Right ventricle myocardium superior (tissue), 1 donor: Measurements from ENCODE around the gene PTH2. TPM values are rescaled to one million over a fixed set of nuclear protein-coding genes. Genes with fewer than 3 reads are reported as not detected.
"Not testable (repeated sequence)": the region's sequence is repeated elsewhere in the genome, so short reads cannot be mapped to it uniquely, and the experiment has no call there.

ENCODE experiments used
- ATAC-seq: fragments of 200-7000 bp; cut with Tn5 transposase; one replicate; pipeline ENCODE4 v1.9.1; 2020; ENCODE audit warnings: mild to moderate bottlenecking; ENCODE audit not compliant: poor library complexity
- DNase-seq: peaks from one replicate; pipeline ENCODE4 v3.0.0-alpha.2; 2020
- intact Hi-C: fragments of 100-400 bp; cut with DNase I; formaldehyde crosslinking; loops from one replicate; pipeline ENCODE4 v1.11.2; 2022
- long read RNA-seq: library from polyadenylated mRNA; unstranded; transcript quantifications from one replicate; pipeline ENCODE4 v2.0.0, GENCODE V29; 2021
- total RNA-seq: library from RNA; stranded (reverse); fragmentation: NEBNext Ultra II Directional; extraction: Animal tissue kit (Norgen Biotek cat#: 25700); gene quantifications from one replicate; pipeline ENCODE4 v1.2.1, GENCODE V29; 2021
- donor health status: DM: no; HTN: yes; CAD: no; lungs with severe emphysema.

Gene PTH2
- not detected for total RNA-seq
- long read RNA-seq = 0 reads

DNA sequence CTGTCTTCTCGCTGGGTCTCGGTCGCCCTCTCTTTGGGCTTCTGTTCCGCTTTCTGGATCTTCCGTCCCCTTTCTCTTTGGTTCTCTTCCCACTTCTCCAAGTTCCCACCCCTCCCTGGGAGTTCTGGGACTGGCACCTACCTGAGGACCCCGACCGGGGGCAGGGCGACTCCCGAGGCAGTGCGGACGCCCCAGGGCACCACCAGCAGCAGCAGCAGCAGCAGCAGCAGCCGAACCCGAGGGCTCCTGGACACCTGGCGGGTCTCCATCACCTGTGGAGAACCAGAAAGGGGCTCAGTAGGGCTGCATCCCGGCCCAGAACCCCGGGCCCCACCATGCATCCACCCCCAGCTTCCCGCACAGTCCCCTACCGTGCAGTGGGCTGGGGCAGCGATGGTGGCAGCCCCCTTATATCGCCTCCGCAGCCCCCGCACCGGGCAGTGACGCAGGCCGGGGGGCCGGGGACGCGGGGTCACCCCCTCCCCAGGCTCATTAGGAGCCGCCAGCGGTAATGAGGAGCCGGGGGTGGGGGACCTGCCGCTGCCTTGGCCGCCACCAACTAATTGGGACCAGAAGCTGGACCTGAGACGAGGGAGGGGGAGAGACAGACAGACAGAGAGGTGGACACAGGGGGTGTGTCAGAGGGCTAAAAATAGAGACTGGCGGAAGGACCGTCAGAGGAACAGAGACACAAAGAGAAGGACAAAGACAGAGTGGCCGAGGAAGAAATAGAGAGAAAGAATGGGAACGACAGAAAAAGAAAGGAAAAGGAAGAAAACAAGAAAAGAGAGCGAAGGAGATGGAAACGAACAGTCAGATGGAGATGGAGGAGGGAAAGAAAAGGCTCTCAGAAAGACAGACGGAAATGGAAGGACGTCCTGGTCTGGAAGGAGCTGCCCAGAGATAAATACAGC is at the start of gene PTH2:
TSS of gene PTH2 (minus strand) at position 371 of the 914 bp plus-strand sequence. CDS start at position 269, 102 bp downstream.
- intact Hi-C loops = no loop called here
- DNase-seq (no peak), ATAC-seq (no peak)

GRCh38 chr19:49472936-49473335 is 49.7 kb upstream of the PTH2 start:
- ATAC-seq = no peak
- intact Hi-C loops = no loop called here
- DNase-seq = no peak

GRCh38 chr19:49470615-49470978 is 47.4 kb upstream of the PTH2 start:
- intact Hi-C loops = no loop called here
- DNase-seq = no peak
- ATAC-seq = no peak

DNA sequence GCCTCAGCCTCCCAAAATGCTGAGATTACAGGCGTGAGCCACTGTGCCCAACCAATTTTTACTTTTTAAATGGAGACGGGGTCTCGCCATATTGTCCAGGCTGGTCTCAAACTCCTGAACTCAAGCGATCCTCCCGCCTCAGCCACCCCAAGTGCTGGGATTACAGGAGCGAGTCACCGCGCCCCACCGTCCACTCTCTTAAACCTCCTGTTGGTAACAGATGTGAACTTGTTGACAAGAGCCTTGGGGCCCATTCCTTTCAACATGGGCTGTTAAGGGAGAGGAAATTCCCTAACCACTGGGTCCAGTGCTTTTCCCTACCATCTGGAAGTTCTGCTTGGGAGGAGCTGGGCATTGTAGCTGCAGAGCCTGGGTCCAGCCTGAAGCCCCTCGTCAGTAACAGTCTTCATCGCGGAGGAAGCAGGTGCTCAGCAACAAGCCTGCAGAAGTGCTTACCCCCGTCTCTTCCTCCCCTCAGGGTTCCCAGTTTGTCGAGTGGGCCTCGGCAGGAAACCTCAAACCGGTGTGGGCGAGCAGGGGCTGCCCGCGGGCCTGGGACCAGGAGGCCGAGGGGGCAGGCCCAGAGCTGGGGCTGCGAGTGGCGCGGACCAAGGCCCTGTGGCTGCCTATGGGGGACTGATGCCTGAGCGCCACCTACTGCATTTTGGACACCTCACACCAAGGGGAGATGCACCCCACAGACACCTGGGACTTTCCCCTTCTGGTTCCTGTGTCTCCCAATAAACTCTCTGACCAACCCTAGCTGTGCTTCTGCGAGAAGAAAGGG is 46.8 kb upstream of the PTH2 start:
- no peak for DNase-seq
- no peak for ATAC-seq
- intact Hi-C loops = no loop called here

DNA sequence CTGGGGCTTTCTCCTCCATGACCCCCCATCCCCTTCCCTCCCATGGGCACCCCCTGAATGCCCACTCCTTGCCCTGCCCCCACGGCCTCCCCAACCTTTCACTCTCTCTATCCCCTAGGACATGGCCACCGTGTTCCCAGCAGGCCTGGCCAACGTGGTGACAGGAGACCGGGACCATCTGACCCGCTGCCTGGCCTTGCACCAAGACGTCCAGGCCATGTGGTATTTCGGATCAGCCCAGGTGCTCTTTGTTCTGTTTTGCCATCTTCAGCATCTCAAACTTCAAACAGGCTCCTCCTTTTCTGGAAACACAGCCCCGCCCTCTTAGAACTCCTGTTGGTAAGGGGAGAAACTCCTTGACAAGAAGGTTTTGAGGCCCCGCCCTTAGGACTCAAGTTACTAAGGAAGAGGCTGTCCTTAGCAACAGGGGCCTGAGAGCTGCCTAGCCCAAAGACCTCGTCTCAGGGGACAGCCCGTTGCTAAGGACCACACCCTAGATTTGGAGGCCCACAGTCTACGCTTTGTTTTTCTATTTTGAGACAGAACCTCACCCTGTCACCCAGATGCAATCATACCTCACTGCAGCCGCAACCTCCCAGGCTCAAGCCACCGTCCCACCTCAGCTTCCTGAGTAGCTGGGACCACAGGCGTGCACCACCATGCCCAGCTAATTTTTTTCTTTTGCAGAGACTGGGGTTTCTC is 45.7 kb upstream of the PTH2 start:
- intact Hi-C loops = no loop called here

DNA sequence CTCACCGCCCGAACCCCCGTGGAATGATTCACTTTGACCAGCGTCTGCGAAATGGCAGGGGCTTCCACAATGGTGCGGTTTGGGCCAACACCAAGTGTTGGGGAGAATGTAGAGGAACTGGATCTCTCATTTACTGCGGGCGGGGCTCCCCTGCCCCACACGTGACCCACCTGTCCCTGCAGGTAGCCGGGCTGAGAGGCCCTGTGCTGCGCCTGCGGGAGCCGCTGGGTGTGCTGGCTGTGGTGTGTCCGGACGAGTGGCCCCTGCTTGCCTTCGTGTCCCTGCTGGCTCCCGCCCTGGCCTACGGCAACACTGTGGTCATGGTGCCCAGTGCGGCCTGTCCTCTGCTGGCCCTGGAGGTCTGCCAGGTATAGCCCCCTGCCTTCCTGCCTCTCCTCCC is 45.0 kb upstream of the PTH2 start:
- intact Hi-C loops = no loop called here

More for the DNA sequence above, 45.7 kb upstream of the PTH2 start:
- ATAC-seq (peak; percentile 81), DNase-seq (peak; percentile 87)

GRCh38 chr19:49465371-49465770 is 42.1 kb upstream of the PTH2 start:
- intact Hi-C loops = no loop called here
- ATAC-seq (no peak), DNase-seq (no peak)

More for the DNA sequence above, 45.0 kb upstream of the PTH2 start:
- ATAC-seq (no peak), DNase-seq (no peak)

GRCh38 chr19:49463960-49464740 is 40.9 kb upstream of the PTH2 start:
- DNase-seq (no peak), ATAC-seq (no peak)
- intact Hi-C loops = no loop called here

GRCh38 chr19:49462492-49462891 is 39.3 kb upstream of the PTH2 start:
- ATAC-seq = no peak
- intact Hi-C loops = no loop called here

GRCh38 chr19:49461656-49462055 is 38.4 kb upstream of the PTH2 start:
- intact Hi-C loops = no loop called here
- ATAC-seq = no peak
- DNase-seq = no peak

More at GRCh38 chr19:49462492-49462891, 39.3 kb upstream of the PTH2 start:
- no peak for DNase-seq

DNA sequence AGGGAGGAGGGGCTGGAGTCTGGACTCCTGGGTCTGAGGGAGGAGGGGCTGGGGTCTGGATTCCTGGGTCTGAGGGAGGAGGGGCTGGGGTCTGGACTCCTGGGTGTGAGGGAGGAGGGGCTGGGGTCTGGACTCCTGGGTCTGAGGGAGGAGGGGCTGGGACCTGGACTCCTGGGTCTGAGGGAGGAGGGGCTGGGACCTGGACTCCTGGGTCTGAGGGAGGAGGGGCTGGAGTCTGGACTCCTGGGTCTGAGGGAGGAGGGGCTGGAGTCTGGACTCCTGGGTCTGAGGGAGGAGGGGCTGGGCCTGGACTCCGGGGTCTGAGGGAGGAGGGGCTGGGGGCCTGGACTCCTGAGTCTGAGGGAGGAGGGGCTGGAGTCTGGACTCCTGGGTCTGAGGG is 37.9 kb upstream of the PTH2 start:
- DNase-seq, ATAC-seq, intact Hi-C loops: not testable (repeated sequence)

GRCh38 chr19:49459388-49459787 is 36.1 kb upstream of the PTH2 start:
- ATAC-seq (no peak), DNase-seq (no peak)
- intact Hi-C loops = no loop called here

DNA sequence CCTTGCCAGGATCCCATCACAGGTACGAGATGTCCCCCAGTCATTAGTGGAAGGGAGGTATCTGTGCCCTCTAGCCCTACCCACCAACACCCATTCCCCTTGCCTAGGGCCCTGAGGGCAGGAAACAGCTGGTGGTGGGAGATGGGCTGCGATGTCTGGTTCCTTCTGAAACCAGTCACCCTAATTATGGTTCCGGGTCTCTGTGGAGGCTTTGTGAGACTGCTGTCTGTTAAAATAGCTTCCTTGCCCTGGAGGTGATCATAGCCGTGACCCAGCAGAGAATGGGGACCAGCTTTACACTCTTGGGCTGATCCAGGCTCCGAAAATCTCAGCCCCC is 35.3 kb upstream of the PTH2 start:
- intact Hi-C loops = no loop called here
- DNase-seq (no peak), ATAC-seq (no peak)

DNA sequence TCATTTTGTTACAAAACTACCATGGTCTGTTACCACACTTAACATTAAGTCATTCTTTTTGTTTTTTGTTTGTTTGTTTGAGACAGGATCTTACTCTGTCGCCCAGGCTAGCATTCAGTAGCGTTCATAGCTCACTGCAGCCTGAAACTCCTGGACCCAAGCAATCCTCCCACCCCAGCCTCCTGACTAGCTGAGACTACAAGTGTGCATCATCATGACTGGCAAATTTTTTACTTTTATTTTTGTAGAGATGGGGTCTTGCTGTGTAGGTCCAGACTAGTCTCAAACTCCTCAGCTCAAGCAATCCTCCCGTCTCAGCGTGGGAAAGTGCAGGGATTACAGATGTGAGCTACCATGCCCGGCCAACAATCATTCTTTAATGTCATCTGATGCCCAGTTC is 33.1 kb upstream of the PTH2 start:
- ATAC-seq = no peak

DNA sequence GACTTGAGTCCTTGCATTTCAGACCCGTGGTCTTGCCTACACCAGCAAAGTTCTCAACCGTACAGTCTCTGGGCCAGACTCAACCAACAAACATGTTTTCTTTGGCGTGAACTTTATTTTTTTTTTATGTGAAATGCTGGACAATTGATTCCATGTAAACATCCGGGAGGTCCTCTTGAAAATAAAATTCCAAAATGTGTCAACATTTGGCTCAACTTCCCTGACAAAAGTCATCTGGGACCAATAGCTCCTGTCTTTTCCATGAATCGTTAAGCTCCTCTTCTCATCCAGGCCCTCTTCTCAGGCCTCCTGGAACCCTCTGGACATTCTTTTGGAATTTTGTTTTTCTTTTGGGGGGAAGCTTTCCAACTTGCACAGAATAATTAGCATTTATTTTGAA is 32.5 kb upstream of the PTH2 start:
- no peak for DNase-seq
- intact Hi-C loops = no loop called here
- no peak for ATAC-seq

More for the DNA sequence above, 33.1 kb upstream of the PTH2 start:
- intact Hi-C loops = no loop called here
- no peak for DNase-seq

- intact Hi-C loops = no loop called here
- ATAC-seq (no peak), DNase-seq (no peak)
These were observed 30.6 kb upstream of the PTH2 start for GRCh38 chr19:49453757-49454240.

GRCh38 chr19:49453013-49453756 is 29.9 kb upstream of the PTH2 start, which contains the start of gene ALDH16A1:
Gene ALDH16A1 (plus strand): TSS chr19:49453225. CDS start chr19:49453332, 107 bp downstream.
- intact Hi-C loops = no loop called here
- ATAC-seq (peak; percentile 92), DNase-seq (peak; percentile 99)
